Measurements from ENCODE around the gene GPR156.

Gene GPR156

GRCh38 chr3:120192159-120192558 is 92.9 kb downstream of the GPR156 start:
- DNase-seq: no peak

GRCh38 chr3:120182613-120183511 is 102.2 kb downstream of the GPR156 start:
- DNase-seq: peak; percentile 5

GRCh38 chr3:120181632-120182031 is 103.4 kb downstream of the GPR156 start:
- DNase-seq: peak; percentile 31

- DNase-seq: no peak
These were observed 104.2 kb downstream of the GPR156 start for GRCh38 chr3:120180731-120181412.

- peak; percentile 14 for DNase-seq
These were observed 107.2 kb downstream of the GPR156 start for GRCh38 chr3:120177707-120178306.

GRCh38 chr3:120177151-120177550 is 107.9 kb downstream of the GPR156 start:
- peak; percentile 40 for DNase-seq

- DNase-seq: no peak
These were observed 110.0 kb downstream of the GPR156 start for GRCh38 chr3:120174811-120175539.

GRCh38 chr3:120173056-120173675 is 111.9 kb downstream of the GPR156 start:
- no peak for DNase-seq

- DNase-seq: no peak
These were observed 113.0 kb downstream of the GPR156 start for GRCh38 chr3:120172070-120172469.

- no peak for DNase-seq
These were observed 113.7 kb downstream of the GPR156 start for GRCh38 chr3:120171134-120171873.

- peak; percentile 42 for DNase-seq
These were observed 114.8 kb downstream of the GPR156 start for GRCh38 chr3:120170223-120170622.

- no peak for DNase-seq
These were observed 115.6 kb downstream of the GPR156 start for GRCh38 chr3:120169407-120169806.

GRCh38 chr3:120168611-120169010 is 116.4 kb downstream of the GPR156 start:
- DNase-seq: no peak

- DNase-seq: no peak
These were observed 117.0 kb downstream of the GPR156 start for GRCh38 chr3:120168038-120168437.

GRCh38 chr3:120167488-120167887 is 117.5 kb downstream of the GPR156 start:
- no peak for DNase-seq

- no peak for DNase-seq
These were observed 121.2 kb downstream of the GPR156 start for GRCh38 chr3:120163816-120164215.

GRCh38 chr3:120163026-120163425 is 122.0 kb downstream of the GPR156 start:
- no peak for DNase-seq

GRCh38 chr3:120162400-120162799 is 122.6 kb downstream of the GPR156 start:
- no peak for DNase-seq

GRCh38 chr3:120161902-120162301 is 123.1 kb downstream of the GPR156 start:
- no peak for DNase-seq

GRCh38 chr3:120160050-120160449 is 125.0 kb downstream of the GPR156 start:
- DNase-seq: no peak

- DNase-seq: no peak
These were observed 127.3 kb downstream of the GPR156 start for GRCh38 chr3:120157681-120158080.

- DNase-seq: no peak
These were observed 127.9 kb downstream of the GPR156 start for GRCh38 chr3:120157113-120157512.
